ENCODE results near the gene GNAS.

DNA sequence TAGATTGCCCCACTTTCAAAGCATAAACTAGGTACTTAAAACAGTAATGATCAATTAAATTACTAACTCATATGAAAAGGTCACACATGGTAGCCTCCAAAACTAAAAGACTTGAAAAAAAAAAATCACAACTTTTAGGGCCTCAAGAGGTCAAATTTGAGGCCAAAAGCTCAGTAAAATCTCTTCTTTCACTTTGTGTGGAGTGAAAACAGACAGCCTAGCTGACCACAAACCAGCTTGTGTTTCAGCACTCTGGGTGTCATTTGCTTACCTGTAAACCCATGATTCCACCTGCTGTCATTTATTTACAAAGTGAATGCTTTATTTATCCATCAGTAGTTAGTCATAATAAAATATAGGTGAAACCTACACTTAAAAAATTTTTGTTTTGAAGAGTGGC lies 34.0 kb downstream of the GNAS start:
- no peak for TF ChIP-seq CTCF (IDR thresholded peaks at IDR 0.05)
- no peak for TF ChIP-seq POLR2A (IDR thresholded peaks at IDR 0.05)

All from thyroid gland (tissue), 4 donors.